Measurements from ENCODE around the gene TRPC3.

The TRPC3 gene

GRCh38 chr4:121951521-121952110, at the start of gene TRPC3:
Gene TRPC3, minus strand, starts transcription at chr4:121952060. Its CDS starts 380 bp downstream, at chr4:121951680.
- TF ChIP-seq, protein P1, sequence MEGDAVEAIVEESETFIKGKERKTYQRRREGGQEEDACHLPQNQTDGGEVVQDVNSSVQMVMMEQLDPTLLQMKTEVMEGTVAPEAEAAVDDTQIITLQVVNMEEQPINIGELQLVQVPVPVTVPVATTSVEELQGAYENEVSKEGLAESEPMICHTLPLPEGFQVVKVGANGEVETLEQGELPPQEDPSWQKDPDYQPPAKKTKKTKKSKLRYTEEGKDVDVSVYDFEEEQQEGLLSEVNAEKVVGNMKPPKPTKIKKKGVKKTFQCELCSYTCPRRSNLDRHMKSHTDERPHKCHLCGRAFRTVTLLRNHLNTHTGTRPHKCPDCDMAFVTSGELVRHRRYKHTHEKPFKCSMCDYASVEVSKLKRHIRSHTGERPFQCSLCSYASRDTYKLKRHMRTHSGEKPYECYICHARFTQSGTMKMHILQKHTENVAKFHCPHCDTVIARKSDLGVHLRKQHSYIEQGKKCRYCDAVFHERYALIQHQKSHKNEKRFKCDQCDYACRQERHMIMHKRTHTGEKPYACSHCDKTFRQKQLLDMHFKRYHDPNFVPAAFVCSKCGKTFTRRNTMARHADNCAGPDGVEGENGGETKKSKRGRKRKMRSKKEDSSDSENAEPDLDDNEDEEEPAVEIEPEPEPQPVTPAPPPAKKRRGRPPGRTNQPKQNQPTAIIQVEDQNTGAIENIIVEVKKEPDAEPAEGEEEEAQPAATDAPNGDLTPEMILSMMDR (IDR thresholded peaks at IDR 0.05; ENCODE audit: low read depth, low read length) = no peak
- H3K4me3 ChIP-seq (ENCODE audit: low read depth, low read length) = peak within 1 kb of the TSS; percentile 70

- TF ChIP-seq, protein P1 (IDR thresholded peaks at IDR 0.05; ENCODE audit: low read depth, low read length) = no peak
- no peak overlapping the region for H3K4me3 ChIP-seq (ENCODE audit: low read depth, low read length)
These were observed 49.0 kb upstream of the TRPC3 start for GRCh38 chr4:122000849-122001248.

DNA sequence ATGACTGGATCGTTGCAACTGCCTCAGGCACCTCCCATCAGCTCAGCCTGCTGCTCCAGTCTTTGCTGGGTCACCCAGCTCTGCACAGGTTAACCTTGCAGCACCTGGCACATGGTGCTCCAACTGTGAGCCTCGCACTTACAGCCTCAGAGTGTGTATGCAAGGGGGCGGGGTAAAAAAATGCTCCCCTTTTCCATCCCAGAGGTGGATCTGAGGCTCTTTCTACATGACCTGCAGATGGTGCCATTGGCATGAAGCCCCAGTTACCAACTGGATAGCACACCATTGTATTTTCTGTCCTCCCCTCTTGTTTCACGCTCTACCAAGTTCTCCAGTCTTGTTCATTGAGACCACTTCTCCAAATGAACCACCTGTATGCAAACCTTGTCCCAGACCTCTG, 46.2 kb upstream of the TRPC3 start:
- no peak overlapping the region for H3K4me3 ChIP-seq (ENCODE audit: low read depth, low read length)
- TF ChIP-seq, protein P1 (IDR thresholded peaks at IDR 0.05; ENCODE audit: low read depth, low read length) = no peak

DNA sequence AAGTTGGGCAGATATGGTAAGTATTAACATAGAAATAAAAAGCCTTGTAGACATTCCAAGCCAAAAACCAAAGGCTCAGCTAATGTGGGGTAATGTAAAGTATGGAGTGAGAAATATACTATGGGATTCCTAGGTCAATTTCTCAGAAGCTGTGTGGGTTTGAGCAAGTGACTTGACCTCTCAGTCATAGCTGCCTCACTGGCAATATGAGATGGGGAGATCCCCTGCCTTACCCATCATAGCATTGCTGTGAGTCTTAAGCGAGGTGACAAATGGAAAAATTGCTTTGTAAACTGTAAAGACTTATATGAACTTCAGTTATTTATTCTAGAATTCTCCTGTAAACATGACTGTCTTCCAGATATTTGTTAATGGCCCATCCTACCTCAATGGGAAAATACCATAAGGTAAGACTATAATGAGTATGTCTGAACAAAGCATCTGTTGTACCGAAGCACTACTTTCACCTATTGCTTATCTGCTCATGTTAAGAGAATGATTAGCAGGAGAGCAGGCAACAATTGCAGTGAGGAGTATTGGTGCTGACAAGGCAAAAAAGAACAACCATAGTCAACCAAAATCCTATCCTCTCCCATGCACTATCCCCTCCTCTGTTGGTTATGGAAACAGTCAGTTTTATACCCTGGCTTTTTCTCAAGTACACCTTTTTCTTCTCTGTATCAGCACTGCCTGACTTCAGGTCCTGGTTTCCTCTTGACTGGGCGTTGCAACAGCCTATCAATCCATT, 44.1 kb upstream of the TRPC3 start:
- TF ChIP-seq, protein P1 (IDR thresholded peaks at IDR 0.05; ENCODE audit: low read depth, low read length) = no peak
- no peak overlapping the region for H3K4me3 ChIP-seq (ENCODE audit: low read depth, low read length)

DNA sequence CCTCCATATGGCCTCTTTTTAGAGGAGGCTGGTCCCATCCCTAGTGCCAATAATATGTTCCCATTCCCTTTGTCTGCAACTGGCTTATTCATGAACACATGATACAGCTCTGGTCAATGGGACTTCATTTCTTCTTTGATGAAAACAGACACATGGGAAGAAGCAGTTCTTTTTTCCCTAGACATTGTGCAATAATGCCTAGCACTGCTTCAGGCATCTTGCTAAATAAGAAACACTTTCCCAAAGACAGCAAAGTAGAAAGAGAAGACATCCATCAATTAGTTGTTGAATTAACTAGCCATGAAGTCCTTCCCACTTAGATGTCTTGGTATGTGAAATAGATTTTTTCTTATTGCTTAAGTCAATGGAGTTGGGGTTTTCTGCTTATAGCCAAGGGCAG, 40.1 kb upstream of the TRPC3 start:
- H3K4me3 ChIP-seq (ENCODE audit: low read depth, low read length) = no peak overlapping the region
- TF ChIP-seq, protein P1 (IDR thresholded peaks at IDR 0.05; ENCODE audit: low read depth, low read length) = no peak

DNA sequence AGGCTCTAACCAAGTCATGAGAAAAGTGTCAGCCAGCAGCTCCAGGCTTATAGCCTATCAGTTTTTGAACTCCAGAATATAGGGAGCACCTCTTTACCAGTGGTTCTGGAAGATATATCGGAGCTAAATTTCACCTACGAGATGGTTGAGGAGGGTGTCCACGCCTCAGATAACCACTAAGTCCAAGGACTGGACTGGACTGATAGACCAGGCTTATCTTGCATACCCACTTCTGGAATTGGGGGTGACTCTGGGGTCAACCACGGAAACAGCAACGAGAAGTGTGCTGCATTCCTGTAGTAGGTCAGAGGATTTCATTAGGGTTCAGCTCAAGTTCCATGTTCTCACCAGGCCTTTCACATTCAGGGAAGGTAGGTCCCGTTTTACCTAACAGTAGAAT, 38.6 kb upstream of the TRPC3 start:
- H3K4me3 ChIP-seq (ENCODE audit: low read depth, low read length) = no peak overlapping the region
- TF ChIP-seq, protein P1 (IDR thresholded peaks at IDR 0.05; ENCODE audit: low read depth, low read length) = no peak

GRCh38 chr4:121989715-121990114, 37.9 kb upstream of the TRPC3 start:
- H3K4me3 ChIP-seq (ENCODE audit: low read depth, low read length) = no peak overlapping the region
- TF ChIP-seq, protein P1 (IDR thresholded peaks at IDR 0.05; ENCODE audit: low read depth, low read length) = no peak

All from WI38 (cell line).